NCI-H2196 (cell line): ENCODE data around the gene RITA1.
A peak's percentile ranks its signal among the peaks of the same experiment; 100 is the strongest.

Experiments
- DNase-seq: peaks from one replicate; lab custom pipeline; 2025; ENCODE audit not compliant: unreplicated experiment; lab: John Stamatoyannopoulos, UW

Gene RITA1

DNA sequence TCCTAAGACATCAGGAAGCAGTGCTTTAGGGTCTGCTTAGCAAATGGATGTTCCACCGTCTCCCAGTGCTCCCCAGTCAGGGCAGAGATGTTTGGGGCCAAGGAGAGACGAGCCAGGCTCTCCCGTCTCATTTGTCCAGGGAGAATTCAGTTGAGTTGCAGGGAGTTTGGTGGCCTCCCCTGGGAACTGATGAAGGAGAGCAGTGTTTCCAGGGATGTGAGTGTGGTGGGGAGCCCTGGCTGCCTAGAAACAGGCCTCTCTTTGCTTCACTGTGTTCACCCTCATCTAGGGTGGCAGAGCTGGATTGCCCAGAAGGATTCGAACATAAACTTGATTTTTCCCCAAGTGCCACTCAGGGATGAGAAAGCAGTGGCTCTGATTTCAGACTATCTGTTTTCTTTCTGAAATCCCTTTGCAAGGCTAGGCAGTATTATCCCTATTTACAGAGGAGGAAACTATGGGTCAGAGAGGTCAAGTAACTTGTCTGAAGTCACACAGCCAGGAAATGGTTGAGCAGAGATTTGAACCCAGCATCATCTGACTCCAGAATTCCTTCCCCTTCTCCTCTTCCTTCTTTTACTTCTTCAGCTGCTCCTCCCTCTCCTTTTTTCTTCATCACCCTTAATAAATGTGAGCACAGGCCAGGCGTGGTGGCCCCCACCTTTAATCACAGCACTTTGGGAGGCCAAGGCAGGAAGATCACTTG is 42.3 kb downstream of the RITA1 start:
- DNase-seq: no peak

DNA sequence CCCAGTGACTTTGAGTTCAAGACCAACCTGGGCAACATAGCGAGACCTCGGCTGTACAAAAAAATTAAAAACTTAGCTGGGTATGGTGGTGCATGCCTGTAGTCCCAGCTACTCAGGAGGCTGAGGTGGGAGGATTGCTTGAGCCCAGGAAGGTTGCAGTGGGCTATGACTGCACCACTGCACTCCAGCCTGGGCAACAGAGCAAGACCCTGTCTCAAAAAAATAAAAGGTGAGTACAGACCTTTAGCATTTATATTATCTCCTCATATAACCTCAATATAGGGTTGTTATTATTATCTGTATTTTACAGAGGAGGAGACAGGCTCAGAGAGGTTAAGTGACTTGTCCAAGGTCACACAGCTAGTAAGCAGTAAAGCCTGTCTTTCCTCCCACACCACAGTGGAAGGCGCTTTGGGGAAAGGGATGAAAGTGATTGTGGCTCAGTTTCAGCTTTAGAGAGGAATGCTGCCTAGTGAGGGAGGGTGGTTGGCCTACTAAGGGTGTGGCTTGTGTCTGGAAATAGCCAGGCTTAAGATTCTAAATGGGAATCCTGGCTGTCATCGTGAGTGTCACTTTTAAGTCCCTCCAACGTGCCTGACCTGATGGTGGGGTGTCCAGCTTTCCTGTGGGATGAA is 43.0 kb downstream of the RITA1 start:
- DNase-seq: no peak

DNA sequence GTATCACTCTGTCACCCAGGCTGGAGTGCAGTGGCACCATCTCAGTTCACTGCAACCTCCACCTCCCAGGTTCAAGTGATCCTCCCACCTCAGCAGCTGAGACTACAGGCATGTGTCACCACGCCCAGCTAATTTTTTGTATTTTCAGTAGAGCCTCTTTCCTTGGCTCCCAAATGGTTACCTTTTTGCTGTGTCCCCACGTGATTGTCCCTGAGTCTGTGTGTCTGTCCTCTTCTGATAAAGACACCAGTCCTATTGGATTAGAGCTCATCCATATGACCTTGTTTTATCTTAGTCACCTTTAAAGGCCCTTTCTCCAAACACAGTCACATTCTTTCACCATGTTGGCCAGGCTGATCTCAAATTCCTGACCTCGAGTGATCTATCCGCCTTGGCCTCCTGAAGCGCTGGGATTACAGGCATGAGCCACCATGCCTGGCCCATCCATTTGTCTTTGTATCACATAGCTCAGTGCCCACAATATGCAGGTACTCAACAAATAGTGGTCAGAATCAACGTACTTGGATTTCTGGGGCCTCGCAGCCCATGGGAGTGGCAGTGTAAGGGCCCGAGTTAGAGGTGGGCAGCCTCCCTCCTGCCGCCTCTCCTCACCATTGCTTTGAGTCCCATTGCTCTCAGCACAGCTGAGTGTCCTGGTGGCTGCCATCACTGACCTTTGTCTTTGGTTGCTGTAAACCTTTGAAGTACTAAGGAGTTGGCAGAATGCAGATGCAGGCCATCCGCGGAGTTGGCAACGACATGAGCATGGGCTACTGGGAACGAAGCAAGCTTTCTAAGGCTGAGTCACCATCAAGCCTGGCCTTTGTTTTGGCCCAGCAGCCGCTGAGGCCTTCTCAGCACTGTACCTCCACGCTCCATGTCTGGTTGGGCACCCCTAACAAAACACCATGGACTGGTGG is 45.1 kb downstream of the RITA1 start:
- no peak for DNase-seq

DNA sequence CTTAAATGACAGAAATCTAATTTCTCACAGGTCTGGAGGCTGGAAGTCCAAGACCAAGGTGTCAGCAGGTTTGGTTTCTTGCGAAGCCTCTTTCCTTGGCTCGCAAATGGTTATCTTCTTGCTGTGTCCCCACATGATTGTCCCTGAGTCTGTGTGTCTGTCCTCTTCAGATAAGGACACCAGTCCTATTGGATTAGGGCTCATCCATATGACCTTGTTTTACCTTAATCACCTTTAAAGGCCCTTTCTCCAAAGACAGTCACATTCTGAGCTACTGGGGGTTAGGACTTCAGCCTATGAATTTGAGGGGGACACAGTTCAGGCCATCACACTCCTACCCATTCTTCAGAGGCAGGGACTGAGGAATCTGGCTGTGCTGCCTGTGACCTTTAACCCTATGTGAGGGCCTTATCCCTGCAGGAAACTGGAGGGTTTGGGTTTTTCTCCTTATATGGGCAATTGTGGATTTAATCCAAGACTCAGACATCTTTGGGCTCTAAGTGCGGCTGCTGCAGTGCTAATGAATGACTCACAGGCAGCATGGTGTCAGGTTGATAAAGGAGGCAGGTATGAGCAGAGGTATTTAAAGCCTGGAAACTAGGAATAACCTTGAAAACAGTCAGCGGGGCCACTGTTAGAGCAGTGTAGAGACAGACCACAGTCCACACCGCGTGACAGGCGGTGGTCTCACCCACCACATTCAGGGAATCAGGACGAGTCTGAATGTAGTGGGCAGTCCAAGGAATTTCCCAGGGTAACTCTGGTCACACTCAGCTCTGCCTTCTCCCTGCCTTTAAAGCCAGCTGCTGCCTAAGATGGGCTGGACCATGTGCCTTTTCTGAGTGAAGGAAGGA is 45.9 kb downstream of the RITA1 start:
- peak; percentile 23 for DNase-seq

DNA sequence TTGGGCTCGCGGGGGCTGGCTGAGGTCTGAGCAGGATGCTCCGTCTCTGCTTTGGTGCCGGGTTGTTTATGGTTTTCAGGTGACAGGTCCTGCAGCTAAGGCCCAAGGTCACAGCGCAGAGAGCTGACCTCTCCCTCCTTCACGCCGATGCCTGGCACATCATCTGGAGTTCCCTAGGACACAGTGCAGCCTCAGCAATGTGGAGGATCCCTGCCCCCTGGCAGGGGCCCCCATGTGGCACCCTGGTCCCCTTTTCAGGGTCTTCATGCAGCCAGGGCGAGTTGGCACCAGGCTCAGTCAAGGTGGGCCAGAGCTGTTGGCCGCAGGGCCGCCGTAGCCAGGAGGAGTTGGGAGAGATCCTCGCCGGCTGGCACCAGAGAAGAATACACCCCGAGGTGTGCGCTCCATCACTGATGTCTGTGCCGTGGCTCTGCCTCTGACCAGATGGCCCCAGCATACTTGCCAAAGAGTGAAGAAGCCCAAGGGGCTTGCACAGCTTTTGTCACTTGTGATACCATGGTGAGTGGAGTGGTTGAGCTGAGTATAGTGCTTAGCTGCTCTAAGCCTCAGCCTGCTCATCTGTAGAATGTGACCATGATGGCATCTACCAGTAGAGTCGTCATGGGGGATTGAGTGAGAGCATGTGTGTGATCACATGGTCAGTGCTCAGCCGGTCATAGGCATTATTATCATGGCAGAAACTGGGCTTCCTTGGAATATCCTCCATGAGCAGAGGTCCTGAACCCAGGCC is 46.7 kb downstream of the RITA1 start:
- no peak for DNase-seq

DNA sequence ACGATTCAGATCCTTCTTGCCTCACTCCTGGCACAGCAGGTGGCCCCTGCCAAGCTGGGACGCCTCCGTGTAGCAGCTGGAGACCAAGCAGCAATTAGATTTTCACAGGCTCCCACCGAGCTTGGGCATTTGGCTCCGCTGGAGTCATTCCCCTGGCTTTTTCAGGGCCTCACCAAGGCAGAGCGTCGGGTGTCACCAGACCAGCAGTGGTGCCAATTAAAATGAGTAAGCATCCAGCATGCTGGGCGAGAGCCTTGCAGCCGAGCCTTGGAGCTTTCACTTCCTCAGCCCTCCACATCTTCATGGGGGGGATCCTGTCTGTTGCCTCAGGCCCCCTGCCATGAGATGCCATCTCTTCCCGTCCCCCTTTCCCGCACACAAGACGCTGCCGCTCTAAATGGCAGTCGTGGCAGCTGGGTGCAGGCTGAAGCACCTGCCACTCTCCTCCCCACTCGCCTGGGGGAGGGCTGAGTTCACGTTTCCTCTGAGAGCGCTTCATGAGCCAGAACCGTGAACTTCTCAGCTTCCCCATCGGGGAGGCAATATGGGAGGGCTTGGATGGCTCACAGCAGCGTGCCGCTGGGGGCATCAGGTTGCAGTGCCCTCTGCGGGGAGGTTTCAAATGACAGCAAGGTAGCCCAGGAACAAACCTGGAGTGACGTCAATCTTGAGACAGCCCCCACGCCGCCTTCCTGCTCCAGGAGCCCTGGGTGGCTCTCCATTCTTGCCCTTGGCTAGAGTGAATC is 47.5 kb downstream of the RITA1 start:
- peak; percentile 90 for DNase-seq

DNA sequence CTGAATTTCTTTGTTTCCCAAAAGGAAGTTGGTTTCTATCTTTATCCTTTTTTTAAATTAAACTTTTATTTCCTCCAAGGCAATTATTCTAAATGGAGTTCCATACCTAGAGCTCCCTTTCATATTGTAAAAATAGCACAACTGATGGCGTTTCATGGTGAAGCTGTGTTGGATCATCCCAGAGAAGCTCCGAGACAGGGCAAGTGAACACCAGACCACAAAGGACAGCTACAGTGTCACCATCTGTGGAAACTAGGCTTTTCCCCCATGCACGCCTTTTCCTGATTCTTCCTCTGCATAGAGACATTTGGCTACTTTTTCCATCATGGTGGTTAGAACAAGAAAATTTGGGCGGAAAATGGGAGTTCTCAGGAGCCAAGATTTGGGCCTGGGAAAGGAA is 48.4 kb downstream of the RITA1 start:
- DNase-seq: no peak

DNA sequence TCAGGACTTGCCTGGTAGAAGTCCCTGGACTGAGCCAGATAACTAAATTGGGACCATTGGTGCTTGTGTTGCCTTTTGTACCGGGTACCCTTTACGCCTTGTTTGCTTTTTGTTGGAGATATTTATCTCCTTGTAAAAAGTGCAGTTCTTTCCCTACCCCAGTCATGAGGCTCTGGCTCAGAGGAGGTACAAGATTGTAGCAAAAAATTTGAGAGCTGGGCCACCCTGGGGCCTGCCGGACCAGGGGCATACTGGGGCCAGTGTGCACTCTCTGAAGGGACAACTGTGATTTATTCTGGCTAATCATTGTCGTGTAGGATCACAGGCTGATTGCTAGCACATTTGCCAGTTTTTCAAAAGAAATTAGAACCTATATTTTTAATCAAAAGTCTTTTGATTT is 49.0 kb downstream of the RITA1 start:
- DNase-seq: no peak

DNA sequence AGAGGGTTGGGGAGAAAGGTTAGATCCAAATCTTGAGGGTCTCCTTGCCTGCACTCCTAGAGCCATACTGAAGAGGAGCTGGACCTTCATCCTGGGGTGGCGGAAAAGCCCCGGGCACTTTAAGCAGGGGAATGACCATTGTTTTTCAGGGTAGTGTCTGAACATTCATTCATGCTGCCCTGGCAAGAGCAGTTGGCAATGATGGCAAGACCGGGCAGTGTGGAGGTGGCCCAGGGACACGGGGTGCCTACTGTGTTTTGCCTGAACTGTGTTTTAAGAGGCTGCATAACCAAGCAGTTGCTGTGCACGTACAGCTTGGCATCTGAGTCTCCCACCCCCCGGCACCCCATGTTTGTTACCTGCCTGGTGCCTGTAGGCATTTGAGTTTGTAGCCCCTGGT is 50.5 kb downstream of the RITA1 start:
- DNase-seq: no peak

DNA sequence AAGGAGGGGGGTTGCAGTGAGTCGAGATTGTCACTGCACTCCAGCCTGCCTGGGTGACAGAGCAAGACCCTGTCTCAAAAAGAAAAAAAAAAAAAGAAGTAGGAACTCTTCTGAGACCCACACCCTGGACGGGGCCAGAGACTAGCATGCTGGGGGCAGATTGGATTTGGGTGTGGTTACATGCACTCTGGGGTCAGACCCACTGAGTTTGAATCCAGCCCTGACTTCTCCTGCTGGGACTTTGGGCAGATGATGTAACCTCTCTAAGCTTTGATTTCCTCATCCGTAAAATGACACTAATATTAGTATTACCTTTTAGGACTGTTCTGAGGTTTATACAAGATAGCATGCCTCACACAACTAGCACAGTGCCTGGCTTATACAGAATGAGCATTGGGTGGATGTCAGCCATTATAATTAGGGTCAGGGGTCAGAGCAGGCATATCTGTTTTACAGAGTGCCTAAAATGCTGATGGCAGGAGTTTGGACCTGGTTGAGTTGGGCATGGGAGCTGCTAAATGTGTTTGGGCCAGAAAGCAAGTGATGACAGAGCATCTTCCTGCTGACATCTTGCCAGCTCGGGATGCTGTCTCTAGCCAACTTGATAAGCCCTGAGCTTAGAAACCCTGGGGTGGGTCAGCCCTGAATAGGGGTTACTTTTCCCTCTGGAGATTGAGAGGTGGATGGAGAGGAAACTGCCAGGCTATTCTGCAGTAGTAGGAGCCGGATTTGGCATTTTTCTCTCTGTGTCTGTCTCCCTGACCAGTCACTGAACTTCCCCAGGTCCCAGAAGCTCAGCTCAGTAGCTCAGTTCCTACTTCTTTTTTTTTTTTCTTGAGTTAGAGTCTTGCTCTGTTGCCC is 51.2 kb downstream of the RITA1 start:
- no peak for DNase-seq

DNA sequence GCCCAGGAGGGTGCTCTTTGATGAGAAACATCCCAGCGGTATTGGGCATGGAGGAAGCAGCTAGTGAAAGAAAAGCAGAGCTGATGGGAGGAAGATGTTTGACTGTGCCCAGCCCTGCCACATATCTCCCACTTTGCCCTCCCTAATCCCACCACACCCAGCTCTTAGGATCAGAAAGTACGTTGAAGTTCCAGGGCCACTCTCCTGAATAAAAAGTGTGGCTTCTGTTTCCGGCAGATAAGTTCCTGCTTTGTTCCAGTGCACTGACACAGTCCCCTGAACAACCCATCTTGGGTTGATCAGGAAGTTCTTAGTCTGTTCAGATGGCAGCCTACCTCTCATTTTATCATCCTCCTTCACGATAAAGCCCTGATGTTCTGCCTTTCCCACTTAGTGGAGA is 52.2 kb downstream of the RITA1 start:
- DNase-seq: no peak

DNA sequence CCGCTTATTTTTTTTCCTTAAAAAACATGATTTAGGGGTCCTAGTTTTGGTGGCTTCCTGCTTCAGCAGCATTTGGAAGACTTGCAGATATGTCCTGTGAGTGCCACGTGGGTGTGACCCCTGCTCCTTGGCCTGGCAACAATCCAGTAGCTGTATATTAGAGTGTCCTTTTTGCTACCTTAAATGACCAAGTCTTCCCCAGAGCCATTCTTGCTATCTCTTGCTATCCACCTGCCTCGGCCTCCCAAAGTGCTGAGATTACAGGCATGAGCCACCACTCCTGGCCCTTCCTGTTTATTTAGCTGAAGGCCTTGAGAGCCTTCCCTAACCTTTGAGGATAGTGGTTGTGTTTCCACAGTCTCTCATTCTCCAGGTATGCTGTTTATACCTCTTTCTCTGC is 52.8 kb downstream of the RITA1 start:
- DNase-seq: no peak

DNA sequence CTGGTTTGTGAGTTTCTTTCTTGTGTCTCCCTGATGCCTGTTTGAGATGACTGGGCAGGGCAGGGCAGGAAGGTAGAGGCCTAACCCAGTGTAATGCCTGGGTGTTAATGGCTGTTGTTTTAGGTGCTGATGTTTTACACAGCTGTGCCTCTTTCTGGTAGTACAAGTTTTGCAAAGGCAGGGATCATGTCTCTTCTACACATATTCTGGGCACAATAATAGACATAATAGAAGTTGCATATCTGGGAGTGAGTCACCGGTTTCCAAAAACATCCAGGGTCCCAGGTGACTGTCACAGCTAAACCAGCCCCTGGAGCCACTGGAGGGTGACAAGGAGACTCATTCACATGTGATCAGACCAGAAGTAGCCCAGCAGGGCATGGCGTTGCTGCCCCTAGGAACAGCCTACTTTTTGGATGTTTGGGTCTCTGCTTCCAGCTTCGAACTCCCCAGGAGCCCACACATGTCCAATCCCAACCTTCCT is 53.8 kb downstream of the RITA1 start:
- no peak for DNase-seq

DNA sequence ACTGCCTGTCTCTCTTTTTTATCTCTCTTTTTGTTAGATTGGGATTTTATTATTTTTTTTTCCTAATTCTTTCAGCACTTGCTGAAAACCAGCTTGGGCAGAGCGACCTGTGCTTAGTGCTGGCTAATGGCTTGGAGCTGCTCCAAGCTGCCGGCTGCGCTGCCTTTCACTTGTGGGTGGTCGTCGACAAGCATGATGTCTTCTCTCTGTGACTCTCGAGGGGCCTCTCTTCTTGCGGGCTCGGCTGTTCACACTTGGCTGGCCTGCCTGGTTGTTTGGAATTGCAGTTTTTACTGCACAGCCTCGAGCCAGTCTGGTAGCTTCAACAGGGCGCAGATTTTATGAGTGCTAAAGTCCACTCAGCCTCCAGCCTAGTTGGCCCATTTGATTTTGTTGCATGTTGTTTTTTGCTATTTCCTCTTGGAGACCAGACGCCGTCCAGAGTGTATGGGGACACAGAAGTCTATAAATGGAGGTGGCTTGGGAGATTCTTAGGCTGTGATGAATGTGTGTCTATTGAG is 54.4 kb downstream of the RITA1 start:
- DNase-seq: no peak

DNA sequence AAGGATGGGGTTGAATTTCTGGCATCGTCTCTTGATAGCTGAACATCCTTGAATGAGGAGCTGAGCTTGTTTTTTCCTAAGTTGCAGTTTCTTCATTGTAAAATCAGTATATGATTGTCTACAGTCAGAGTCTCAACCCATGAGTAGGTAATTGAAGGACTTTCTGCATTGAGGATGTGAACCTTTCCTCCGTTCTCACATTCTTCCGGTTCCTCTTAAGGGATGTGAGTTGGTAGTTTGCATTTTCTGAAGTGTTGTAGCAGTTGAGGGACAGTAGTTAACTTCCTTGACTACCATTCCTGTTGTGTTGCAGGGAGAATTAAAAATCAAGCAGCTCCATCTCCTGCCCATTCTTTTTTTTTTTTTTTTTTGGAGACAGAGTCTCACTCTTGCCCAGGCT is 54.9 kb downstream of the RITA1 start:
- no peak for DNase-seq

DNA sequence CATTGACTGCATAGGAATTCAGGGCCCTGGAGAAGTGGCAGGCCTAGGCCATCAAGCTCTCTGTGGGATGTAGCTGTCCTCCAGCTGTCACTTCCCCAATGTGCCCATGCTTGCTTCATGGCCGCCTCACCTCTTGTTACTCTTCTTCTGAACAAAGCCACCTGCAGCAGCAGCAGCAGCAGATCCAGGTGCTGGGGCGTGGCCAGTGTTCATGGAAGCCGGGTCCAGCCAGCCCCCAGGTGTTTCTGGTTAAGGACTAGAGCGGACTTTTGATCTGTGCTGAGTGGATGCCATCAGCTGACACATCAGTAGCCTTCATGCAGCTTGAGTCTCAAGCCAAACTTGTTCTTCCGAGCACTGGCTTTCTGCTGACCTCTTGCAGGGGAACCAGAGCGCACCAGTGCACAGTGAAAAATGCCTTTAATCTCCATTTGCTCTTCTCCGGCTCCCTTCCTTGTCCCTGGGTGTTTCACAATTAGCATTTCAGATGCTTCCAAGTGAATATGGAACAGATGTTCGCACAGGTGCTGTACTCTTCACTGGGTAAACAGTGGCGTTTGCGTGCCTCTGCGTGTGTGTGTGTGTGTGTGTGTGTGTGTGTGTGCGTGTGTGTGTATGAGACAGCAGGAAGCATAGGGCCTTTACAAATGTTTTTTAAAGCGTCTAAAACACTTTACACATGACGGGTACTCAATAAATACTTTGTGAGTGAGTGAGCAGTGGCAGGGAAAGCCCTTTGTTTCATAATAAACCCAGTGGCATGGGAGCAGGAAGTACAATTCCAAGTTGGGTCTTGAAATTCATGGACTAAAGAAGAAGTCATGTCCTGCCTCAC is 55.9 kb downstream of the RITA1 start:
- peak; percentile 79 for DNase-seq
